Thoracic aorta (tissue), 2 donors: ENCODE data around the gene CRYBG2. TPM values are rescaled to one million over a fixed set of nuclear protein-coding genes. Genes with fewer than 3 reads are reported as not detected.

Experiments used
- ATAC-seq: fragments of 150-250 bp; one replicate; pipeline ENCODE4 v1.8.0; 2017; ENCODE audit warnings: low read depth; ENCODE audit not compliant: insufficient number of reproducible peaks, low FRiP score
- DNase-seq: peaks from one replicate; pipeline ENCODE4 v3.0.0-alpha.2; 2020; ENCODE audit warnings: low spot score
- H3K27ac ChIP-seq, 2 donors: fragments of 200-600 bp; sonication (generic); 1 replicate in 1 of 2; 2 replicates in 1 of 2; pipeline ENCODE4 v1.5.1; 2016; ENCODE audit warnings: mild to moderate bottlenecking in 2 of 2, moderate library complexity in 2 of 2
- H3K27me3 ChIP-seq: fragments of 200-600 bp; sonication (generic); replicated peaks from 2 replicates; pipeline ENCODE4 v1.6.0; 2016; ENCODE audit warnings: mild to moderate bottlenecking; ENCODE audit not compliant: insufficient read depth
- H3K36me3 ChIP-seq: fragments of 200-600 bp; sonication (generic); one replicate; pipeline ENCODE4 v1.5.1; 2016
- H3K4me1 ChIP-seq, 2 donors: fragments of 200-600 bp; sonication (generic); 1 replicate in 1 of 2; 2 replicates in 1 of 2; pipeline versions ENCODE4 v1.5.1 to v1.6.0; 2016; ENCODE audit warnings: low read depth in 2 of 2, mild to moderate bottlenecking in 1 of 2; ENCODE audit not compliant: control insufficient read depth in 1 of 2
- H3K4me3 ChIP-seq: fragments of 200-600 bp; sonication (generic); 2 replicates; pipeline ENCODE4 v1.5.1; 2016; ENCODE audit warnings: mild to moderate bottlenecking
- H3K9me3 ChIP-seq: fragments of 200-600 bp; sonication (generic); 2 replicates; pipeline ENCODE4 v1.5.1; 2016
- CTCF ChIP-seq: fragments of 200-600 bp; sonication (generic); IDR thresholded peaks from one replicate; pipeline ENCODE4 v1.5.1; 2019; ENCODE audit warnings: antibody characterized with exemption
- total RNA-seq, 2 donors: library from RNA; depleted of rRNA; stranded (reverse); fragments of >200 nt; gene quantifications; one replicate each; pipeline versions ENCODE4 v1.1.0 to v1.2.3, GENCODE V29; 2016

The CRYBG2 gene
- total RNA-seq, 2 donors from 2014 or later, result not detected

DNA sequence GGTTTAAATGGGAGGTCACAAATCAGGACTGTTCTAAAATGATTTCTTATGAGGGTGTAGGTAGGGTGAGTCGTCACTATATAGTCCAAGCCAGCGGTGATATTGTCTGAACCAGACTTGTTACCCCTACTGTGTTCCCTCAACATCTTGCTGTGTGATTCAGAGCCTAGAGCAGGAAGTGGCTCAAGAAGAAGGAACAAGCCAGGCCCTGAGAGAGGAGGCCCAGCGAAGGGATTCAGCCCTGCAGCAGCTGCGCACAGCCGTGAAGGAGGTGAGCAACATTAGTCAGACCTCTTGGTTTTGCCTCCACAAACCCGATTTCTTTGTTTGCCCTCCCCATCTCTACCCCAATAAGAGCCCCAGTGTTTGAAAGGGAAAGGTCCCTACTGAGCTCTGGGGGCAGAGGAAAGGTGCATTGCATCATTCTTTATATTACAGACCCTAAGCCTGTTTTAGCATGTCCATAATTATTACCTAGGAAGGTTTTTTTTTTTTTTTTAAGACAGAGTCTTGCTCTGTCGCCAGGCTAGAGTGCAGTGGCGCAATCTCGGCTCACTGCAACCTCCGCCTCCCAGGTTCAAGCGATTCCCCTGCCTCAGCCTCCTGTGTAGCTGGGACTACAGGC is 79.0 kb downstream of the CRYBG2 start:
- peak overlapping the region in 1 of 2 donors; percentile 98 for H3K27ac ChIP-seq
- no peaks in the 10 kb centered on the region for H3K27me3 ChIP-seq
- H3K4me1 ChIP-seq, result peaks cover 18 to 43% of the 10 kb centered on the region in 2 donors
- DNase-seq (no peak), ATAC-seq (no peak)
- H3K36me3 ChIP-seq, result no peaks in the 10 kb centered on the region
- no peaks in the 10 kb centered on the region for H3K9me3 ChIP-seq
- H3K4me3 ChIP-seq, result no peak overlapping the region
- TF ChIP-seq CTCF, result no peak

Other genes with a start within 250 kb of the CRYBG2 start
- gene PDIK1L, start 242.3 kb downstream of the CRYBG2 start, total RNA-seq, result 10 to 100 TPM in 1 of 2 donors, 1 to 10 TPM in 1; 9.6 to 10.4 TPM
- gene FAM110D, start 195.1 kb downstream of the CRYBG2 start, total RNA-seq, result 10 to 100 TPM in 1 of 2 donors, 1 to 10 TPM in 1; 9.9 to 10.6 TPM
- not detected for gene C1orf232, start 185.2 kb downstream of the CRYBG2 start, total RNA-seq
- 10 to 100 TPM; 14.4 to 20.5 TPM for gene ZNF593, start 184.2 kb downstream of the CRYBG2 start, total RNA-seq
- not detected for gene ZNF593OS, start 182.3 kb downstream of the CRYBG2 start, total RNA-seq
- 10 to 100 TPM in 1 of 2 donors, 1 to 10 TPM in 1; 5.8 to 17.5 TPM for gene CNKSR1, start 176.6 kb downstream of the CRYBG2 start, total RNA-seq
- gene CATSPER4, start 163.5 kb downstream of the CRYBG2 start, total RNA-seq, result not detected
- gene CEP85, start 119.9 kb downstream of the CRYBG2 start, total RNA-seq, result 1 to 10 TPM; 2.8 to 4.0 TPM
- 100 to 1,000 TPM in 1 of 2 donors, 10 to 100 TPM in 1; 79.2 to 137 TPM for gene SH3BGRL3, start 74.0 kb downstream of the CRYBG2 start, total RNA-seq
- gene UBXN11, start 47.5 kb downstream of the CRYBG2 start, total RNA-seq, result 10 to 100 TPM in 1 of 2 donors, 1 to 10 TPM in 1; 9.6 to 23.2 TPM
- 1 to 10 TPM in 1 of 2 donors, not detected in 1; 2.7 TPM for gene CD52, start 36.2 kb downstream of the CRYBG2 start, total RNA-seq
- not detected for gene ZNF683, start 18.6 kb upstream of the CRYBG2 start, total RNA-seq
- gene LIN28A, start 56.7 kb upstream of the CRYBG2 start, total RNA-seq, result not detected
- 10 to 100 TPM; 38.6 to 59.4 TPM for gene DHDDS, start 78.2 kb upstream of the CRYBG2 start, total RNA-seq
- 100 to 1,000 TPM; 145 to 187 TPM for gene HMGN2, start 118.3 kb upstream of the CRYBG2 start, total RNA-seq
- 10 to 100 TPM; 13.8 to 18.6 TPM for gene RPS6KA1, start 175.6 kb upstream of the CRYBG2 start, total RNA-seq